ENCODE results near the gene NFE2L2.
"Not testable (repeated sequence)": the region's sequence is repeated elsewhere in the genome, so short reads cannot be mapped to it uniquely, and the experiment has no call there.

The NFE2L2 gene

GRCh38 chr2:177231270-177231669 is 33.3 kb downstream of the NFE2L2 start:
- no peak for DNase-seq

- DNase-seq = no peak
Measured at GRCh38 chr2:177229442-177230242, 34.9 kb downstream of the NFE2L2 start.

GRCh38 chr2:177225965-177226360 is 38.6 kb downstream of the NFE2L2 start:
- DNase-seq = no peak

DNA sequence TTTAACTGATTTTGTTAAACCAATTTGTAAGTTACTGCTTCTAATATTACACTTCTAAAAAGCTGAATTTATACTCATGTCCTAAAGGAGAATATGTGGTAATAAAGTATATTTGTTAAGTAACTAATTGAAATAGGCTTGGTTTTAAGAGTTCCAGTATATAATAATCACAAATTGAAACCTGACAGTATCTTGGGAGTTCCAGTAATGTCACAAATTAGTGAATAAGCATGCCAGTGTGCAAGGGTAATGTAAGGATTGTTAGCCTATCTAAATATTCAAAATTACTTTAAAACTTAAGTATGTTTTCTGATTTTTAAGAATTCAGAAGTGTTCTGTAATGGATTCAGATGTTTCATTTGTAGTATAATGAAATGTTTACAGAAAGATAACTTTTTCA is 41.1 kb downstream of the NFE2L2 start:
- DNase-seq = not testable (repeated sequence)

DNA sequence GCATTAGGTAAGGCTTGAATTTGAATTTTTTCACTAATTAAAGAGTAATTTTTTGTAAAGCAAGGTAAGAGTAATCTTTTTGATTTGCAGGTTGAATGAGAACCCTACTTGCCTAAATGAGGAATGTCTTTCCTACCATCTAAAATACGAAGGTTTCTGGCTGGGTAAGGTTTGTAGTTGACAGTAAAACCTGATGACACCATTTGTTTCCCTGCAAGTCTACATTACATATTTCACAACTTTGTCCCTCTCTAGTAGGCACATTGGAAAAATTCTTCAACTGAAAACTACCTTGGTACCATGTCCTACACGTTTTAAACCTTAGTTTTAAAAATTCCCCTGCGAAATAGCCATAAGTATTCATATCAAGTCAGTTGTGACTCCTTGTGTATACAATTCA is 42.6 kb downstream of the NFE2L2 start:
- no peak for DNase-seq

DNA sequence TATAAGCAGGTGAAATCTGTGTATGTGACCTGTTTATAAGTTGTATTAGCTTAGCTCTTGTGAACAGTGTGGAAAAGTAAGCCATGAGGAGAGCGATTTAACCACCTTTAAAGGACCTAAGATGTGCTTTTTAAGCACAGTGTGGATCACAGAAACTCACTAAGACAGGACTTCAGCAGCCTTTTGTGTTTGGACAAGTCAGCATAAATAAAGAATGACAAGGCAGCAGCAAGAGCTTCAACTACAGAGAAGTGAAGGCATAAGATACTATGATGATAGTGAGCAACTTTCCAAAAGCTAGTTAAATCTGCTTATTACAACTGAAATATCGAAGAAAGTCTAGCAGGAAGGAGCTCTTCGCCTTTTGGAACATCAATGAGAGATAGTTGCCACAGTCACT is 43.0 kb downstream of the NFE2L2 start:
- DNase-seq = no peak

DNA sequence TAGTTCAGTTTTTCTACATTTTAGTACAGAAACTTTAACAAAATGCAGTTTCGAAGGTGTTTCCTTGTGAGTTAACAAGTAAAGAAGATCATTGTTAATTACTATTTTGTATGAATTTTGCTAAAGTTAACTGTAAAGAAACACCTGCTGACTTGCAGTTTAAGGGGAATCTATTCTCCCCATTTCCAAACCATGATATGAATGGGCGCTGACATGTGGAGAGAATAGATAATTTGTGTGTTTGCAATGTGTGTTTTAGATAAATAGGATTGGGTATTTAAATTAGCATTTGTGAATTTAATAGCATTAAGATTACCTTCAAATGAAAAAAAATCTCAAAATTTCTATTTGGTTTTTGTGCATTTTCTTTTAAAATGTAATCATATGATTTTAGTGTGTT is 44.7 kb downstream of the NFE2L2 start:
- DNase-seq = not testable (repeated sequence)

- no peak for DNase-seq
Measured at GRCh38 chr2:177217247-177217843, 47.2 kb downstream of the NFE2L2 start.

GRCh38 chr2:177212891-177213856 is 51.4 kb downstream of the NFE2L2 start:
- peak; percentile 20 for DNase-seq

DNA sequence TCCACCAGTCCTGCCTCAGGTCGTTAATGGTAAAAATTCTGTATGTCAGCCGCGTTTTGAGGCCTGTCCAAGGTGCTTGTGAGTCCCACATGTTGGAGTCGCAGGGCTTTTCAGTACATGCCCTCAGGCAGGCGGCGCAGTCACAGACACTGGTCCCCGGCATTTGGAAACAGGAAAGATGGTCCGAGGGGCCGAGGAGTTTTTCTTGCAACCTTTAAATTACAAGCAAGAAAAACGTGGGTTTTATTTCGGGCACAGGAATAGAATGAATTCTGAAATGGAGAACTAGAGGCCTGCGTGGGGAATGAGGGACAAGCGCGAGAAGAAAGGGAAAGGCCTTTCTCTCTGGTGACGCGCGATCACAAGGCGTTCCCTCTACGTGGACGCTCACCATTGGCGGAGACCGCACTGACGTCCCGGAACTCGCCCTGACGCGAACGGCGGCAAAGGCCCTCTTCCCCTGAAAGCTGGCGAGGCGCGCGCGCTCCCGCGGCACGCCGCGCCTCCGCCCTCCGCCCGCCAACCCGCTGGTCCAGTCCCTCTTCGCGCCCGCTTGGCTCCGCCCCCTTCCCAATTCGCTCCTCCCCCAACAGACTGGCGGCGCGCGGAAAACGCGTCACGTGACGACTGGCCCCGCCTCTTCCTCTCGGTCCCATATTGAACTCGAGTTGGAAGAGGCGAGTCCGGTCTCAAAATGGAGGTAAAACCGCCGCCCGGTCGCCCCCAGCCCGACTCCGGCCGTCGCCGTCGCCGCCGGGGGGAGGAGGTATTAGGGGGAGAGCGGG is 52.2 kb downstream of the NFE2L2 start, which contains the start of gene HNRNPA3:
Gene HNRNPA3, plus strand, starts transcription at position 689 of the 785 bp plus-strand sequence. Its CDS starts 6 bp downstream, at position 695.
- DNase-seq = peak; percentile 54

DNA sequence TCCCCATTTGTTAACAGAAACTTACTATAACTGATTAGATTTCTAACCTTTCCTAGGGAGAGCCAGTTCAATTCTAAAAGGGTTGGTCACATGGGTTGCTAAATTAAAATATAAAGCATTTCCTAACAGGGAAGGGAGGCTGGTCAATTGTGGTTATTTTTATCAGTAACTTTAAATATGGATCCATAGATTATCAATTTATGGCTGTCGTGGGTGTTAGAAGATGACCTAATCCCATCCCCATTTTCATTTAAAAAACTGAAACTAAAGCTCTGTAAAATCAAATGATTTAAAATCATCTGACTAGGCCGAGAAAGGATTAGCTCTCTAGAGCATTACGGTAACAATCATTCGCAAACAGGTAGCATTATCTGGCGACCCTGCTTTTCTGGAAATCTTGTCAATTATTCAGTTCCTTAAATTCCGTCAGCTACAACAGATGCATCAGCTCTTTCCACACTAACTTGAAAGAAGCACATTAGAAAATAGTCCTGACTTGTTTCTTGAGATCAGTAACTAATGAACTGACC is 52.9 kb downstream of the NFE2L2 start:
- no peak for DNase-seq

DNA sequence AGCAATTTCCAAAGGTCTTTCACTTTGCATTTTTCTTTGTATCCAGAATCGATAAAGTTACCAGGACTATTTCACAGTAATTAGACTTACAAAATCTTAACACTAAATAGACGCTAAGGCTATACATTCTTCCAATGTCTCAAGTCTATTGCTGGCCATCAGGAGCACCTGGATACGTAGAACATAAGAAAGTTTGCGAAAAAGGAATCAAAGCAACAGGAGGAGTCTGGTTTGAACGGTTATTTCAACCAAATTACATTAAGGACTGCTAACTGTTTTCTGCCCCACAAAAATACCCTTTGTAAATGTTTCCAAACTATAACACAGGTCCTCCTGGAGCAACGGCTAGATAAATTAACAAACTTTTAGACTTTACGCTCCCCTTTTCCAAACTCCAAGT is 53.4 kb downstream of the NFE2L2 start:
- no peak for DNase-seq

DNA sequence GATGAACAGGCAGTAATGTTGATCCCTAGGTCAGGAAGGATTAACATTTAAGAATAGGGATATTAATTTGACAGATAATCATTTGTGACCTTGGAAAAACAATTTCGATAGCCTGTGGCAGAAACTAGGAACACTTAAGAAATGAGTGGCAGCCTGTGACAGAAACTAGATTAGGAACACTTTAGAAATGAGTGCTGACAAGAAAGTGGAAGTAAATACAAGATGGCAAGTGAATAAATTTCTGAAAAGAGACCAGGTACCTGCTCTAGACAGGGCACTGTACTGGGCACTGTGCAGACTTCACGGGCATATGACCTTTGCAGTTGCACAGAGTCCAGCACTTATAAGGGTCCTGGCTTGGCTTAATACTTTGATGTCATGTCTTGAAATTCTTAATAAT is 57.4 kb downstream of the NFE2L2 start:
- DNase-seq = no peak

- DNase-seq = no peak
Measured at GRCh38 chr2:177204417-177204816, 60.1 kb downstream of the NFE2L2 start.

- DNase-seq = no peak
Measured at GRCh38 chr2:177201919-177202346, 62.6 kb downstream of the NFE2L2 start.

- DNase-seq = not testable (repeated sequence)
Measured at GRCh38 chr2:177200419-177200818, 64.1 kb downstream of the NFE2L2 start.

GRCh38 chr2:177195194-177195593 is 69.3 kb downstream of the NFE2L2 start:
- DNase-seq = no peak

GRCh38 chr2:177193240-177193639 is 71.3 kb downstream of the NFE2L2 start:
- DNase-seq = no peak

- no peak for DNase-seq
Measured at GRCh38 chr2:177192788-177193187, 71.7 kb downstream of the NFE2L2 start.

- DNase-seq = no peak
Measured at GRCh38 chr2:177190941-177191340, 73.6 kb downstream of the NFE2L2 start.

DNA sequence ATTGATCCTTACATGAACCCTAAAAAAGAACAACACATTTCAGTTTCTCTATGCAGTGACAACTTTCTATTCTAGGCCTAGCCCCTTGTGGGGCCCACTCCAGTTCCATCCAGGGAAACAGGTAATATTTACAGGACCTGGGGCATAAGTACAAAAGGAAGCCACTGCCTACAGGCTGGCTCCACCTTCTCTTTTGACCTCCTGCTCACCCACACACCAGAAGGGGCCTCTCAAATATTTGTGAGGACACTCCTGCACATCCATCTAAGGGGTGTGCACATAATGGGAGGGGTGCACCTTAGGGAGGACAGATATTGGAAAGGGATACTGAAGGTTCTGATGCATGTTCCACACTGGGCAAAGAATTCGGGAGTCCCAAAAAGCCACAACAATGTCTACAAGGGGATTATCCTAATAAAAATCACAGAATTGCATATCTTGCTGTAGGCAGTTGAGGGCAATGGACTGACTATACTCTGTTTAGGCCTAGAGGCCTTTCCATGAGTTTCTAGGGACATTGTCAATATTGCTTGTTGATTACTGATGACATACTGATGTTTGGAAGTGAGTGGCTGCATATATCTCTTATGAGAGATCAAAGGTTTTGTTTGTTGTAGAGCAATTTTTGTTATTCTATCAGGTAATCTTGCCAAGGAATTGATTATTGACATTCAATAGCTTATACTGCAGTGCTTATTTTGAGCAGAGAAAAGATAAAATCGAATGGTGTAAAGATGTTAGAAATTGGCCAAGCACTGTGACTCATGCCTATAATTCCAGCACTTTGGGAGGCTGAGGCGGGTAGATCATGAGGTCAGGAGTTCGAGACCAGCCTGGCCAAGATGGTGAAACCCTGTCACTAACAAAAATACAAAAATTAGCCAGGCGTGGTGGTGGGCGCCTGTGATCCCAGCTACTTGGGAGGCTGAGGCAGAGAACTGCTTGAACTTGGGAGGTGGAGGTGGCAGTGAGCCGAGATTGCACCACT is 75.8 kb downstream of the NFE2L2 start:
- DNase-seq = no peak
